Thoracic aorta (tissue), 2 donors: ENCODE data around the gene CNPY2. TPM values are rescaled to one million over a fixed set of nuclear protein-coding genes. Genes with fewer than 3 reads are reported as not detected.

Source experiments
- ATAC-seq: fragments of 150-250 bp; one replicate; pipeline ENCODE4 v1.8.0; 2017; ENCODE audit warnings: low read depth; ENCODE audit not compliant: insufficient number of reproducible peaks, low FRiP score
- DNase-seq: peaks from one replicate; pipeline ENCODE4 v3.0.0-alpha.2; 2020; ENCODE audit warnings: low spot score
- H3K27ac ChIP-seq, 2 donors: fragments of 200-600 bp; sonication (generic); 1 replicate in 1 of 2; 2 replicates in 1 of 2; pipeline ENCODE4 v1.5.1; 2016; ENCODE audit warnings: mild to moderate bottlenecking in 2 of 2, moderate library complexity in 2 of 2
- H3K27me3 ChIP-seq: fragments of 200-600 bp; sonication (generic); replicated peaks from 2 replicates; pipeline ENCODE4 v1.6.0; 2016; ENCODE audit warnings: mild to moderate bottlenecking; ENCODE audit not compliant: insufficient read depth
- H3K36me3 ChIP-seq: fragments of 200-600 bp; sonication (generic); one replicate; pipeline ENCODE4 v1.5.1; 2016
- H3K4me1 ChIP-seq, 2 donors: fragments of 200-600 bp; sonication (generic); 1 replicate in 1 of 2; 2 replicates in 1 of 2; pipeline versions ENCODE4 v1.5.1 to v1.6.0; 2016; ENCODE audit warnings: low read depth in 2 of 2, mild to moderate bottlenecking in 1 of 2; ENCODE audit not compliant: control insufficient read depth in 1 of 2
- H3K4me3 ChIP-seq: fragments of 200-600 bp; sonication (generic); 2 replicates; pipeline ENCODE4 v1.5.1; 2016; ENCODE audit warnings: mild to moderate bottlenecking
- H3K9me3 ChIP-seq: fragments of 200-600 bp; sonication (generic); 2 replicates; pipeline ENCODE4 v1.5.1; 2016
- CTCF ChIP-seq: fragments of 200-600 bp; sonication (generic); IDR thresholded peaks from one replicate; pipeline ENCODE4 v1.5.1; 2019; ENCODE audit warnings: antibody characterized with exemption
- total RNA-seq, 2 donors: library from RNA; depleted of rRNA; stranded (reverse); fragments of >200 nt; gene quantifications; one replicate each; pipeline versions ENCODE4 v1.1.0 to v1.2.3, GENCODE V29; 2016

The CNPY2 gene
- total RNA-seq, 2 donors from 2014 or later: 72.0 to 85.1 TPM

- no peaks in the 10 kb centered on the region for H3K9me3 ChIP-seq
- no peak overlapping the region for H3K27ac ChIP-seq
- no peak for TF ChIP-seq CTCF
- no peak overlapping the region for H3K4me3 ChIP-seq
- ATAC-seq (no peak), DNase-seq (no peak)
- peaks cover 12 to 17% of the 10 kb centered on the region in 2 donors for H3K4me1 ChIP-seq
- H3K36me3 ChIP-seq: no peaks in the 10 kb centered on the region
- H3K27me3 ChIP-seq: no peaks in the 10 kb centered on the region
Observed at GRCh38 chr12:56261503-56262232, 54.1 kb downstream of the CNPY2 start.

DNA sequence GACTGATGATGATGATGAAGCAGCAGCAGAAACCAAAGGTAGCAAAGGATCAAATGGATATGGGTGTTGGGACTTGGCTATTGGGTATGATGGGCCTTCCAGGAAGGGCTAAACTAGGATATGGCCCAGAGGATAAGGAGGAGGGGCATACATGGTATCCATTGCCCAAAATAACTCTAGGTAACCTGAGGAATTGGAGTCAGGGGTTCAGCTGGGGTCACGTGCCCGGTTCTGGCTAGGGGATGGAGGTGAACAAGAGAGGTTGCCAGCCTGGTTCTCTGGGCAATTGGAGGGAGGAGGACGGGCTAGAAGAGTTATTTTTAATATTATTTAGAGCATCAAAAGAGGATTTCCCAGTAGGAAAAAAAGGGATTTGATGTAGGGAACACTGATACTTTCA, 54.9 kb downstream of the CNPY2 start:
- ATAC-seq: no peak
- no peaks in the 10 kb centered on the region for H3K9me3 ChIP-seq
- TF ChIP-seq CTCF: no peak
- no peak overlapping the region for H3K27ac ChIP-seq
- no peaks in the 10 kb centered on the region for H3K36me3 ChIP-seq
- no peak overlapping the region for H3K4me3 ChIP-seq
- H3K27me3 ChIP-seq: no peaks in the 10 kb centered on the region
- no peak for DNase-seq
- peaks cover 13 to 25% of the 10 kb centered on the region in 2 donors for H3K4me1 ChIP-seq

GRCh38 chr12:56260380-56260779, 55.4 kb downstream of the CNPY2 start:
- H3K27ac ChIP-seq: no peak overlapping the region
- no peak for TF ChIP-seq CTCF
- no peaks in the 10 kb centered on the region for H3K27me3 ChIP-seq
- ATAC-seq (no peak), DNase-seq (no peak)
- no peak overlapping the region for H3K4me3 ChIP-seq
- H3K9me3 ChIP-seq: no peaks in the 10 kb centered on the region
- peaks cover 4% of the 10 kb centered on the region for H3K36me3 ChIP-seq
- peaks cover 13 to 30% of the 10 kb centered on the region in 2 donors for H3K4me1 ChIP-seq

Other genes starting within 250 kb of the CNPY2 start
- gene ERBB3, start 235.8 kb downstream of the CNPY2 start, total RNA-seq: 1 to 10 TPM; 1.1 to 3.2 TPM
- 100 to 1,000 TPM in 1 of 2 donors, 10 to 100 TPM in 1; 53.2 to 111 TPM for gene PA2G4, start 211.4 kb downstream of the CNPY2 start, total RNA-seq
- 1,000 to 10,000 TPM in 1 of 2 donors, 100 to 1,000 TPM in 1; 923 to 1,490 TPM for gene RPL41, start 199.4 kb downstream of the CNPY2 start, total RNA-seq
- gene ZC3H10, start 197.7 kb downstream of the CNPY2 start, total RNA-seq: 1 to 10 TPM; 4.1 to 7.1 TPM
- gene ESYT1, start 187.7 kb downstream of the CNPY2 start, total RNA-seq: 100 to 1,000 TPM; 113 to 128 TPM
- 10 to 100 TPM; 17.1 to 19.1 TPM for gene MYL6B, start 163.4 kb downstream of the CNPY2 start, total RNA-seq
- gene MYL6, start 157.6 kb downstream of the CNPY2 start, total RNA-seq: 1,000 to 10,000 TPM; 1,762 to 3,064 TPM
- gene SMARCC2, start 126.5 kb downstream of the CNPY2 start, total RNA-seq: 100 to 1,000 TPM in 1 of 2 donors, 10 to 100 TPM in 1; 68.6 to 109 TPM
- 10 to 100 TPM; 66.6 to 76.5 TPM for gene RNF41, start 94.1 kb downstream of the CNPY2 start, total RNA-seq
- 10 to 100 TPM in 1 of 2 donors, 1 to 10 TPM in 1; 8.7 to 17.2 TPM for gene NABP2, start 91.6 kb downstream of the CNPY2 start, total RNA-seq
- not detected for gene SLC39A5, start 85.9 kb downstream of the CNPY2 start, total RNA-seq
- 10 to 100 TPM; 30.9 to 36.3 TPM for gene ANKRD52, start 57.6 kb downstream of the CNPY2 start, total RNA-seq
- gene COQ10A, start 49.0 kb downstream of the CNPY2 start, total RNA-seq: 10 to 100 TPM; 14.6 to 26.3 TPM
- 100 to 1,000 TPM; 120 to 143 TPM for gene CS, start 15.7 kb downstream of the CNPY2 start, total RNA-seq
- 10 to 100 TPM; 39.8 to 42.7 TPM for gene PAN2, start 18.0 kb upstream of the CNPY2 start, total RNA-seq
- not detected for gene IL23A, start 22.9 kb upstream of the CNPY2 start, total RNA-seq
- gene STAT2, start 44.1 kb upstream of the CNPY2 start, total RNA-seq: 100 to 1,000 TPM; 161 to 192 TPM
- not detected for gene APOF, start 46.9 kb upstream of the CNPY2 start, total RNA-seq
- gene TIMELESS, start 133.4 kb upstream of the CNPY2 start, total RNA-seq: 1 to 10 TPM; 3.0 to 4.4 TPM
- not detected for gene MIP, start 138.7 kb upstream of the CNPY2 start, total RNA-seq
- 1 to 10 TPM; 2.3 to 5.8 TPM for gene SPRYD4, start 152.6 kb upstream of the CNPY2 start, total RNA-seq
- gene GLS2, start 172.2 kb upstream of the CNPY2 start, total RNA-seq: under 1 TPM in 1 of 2 donors, not detected in 1; 0.85 TPM
- gene RBMS2, start 205.8 kb upstream of the CNPY2 start, total RNA-seq: 10 to 100 TPM; 33.4 to 40.2 TPM